K562 (cell line): ENCODE data around the gene HSD17B1. TPM values are rescaled to one million over a fixed set of nuclear protein-coding genes. Genes with fewer than 3 reads are reported as not detected.
A peak's percentile ranks its signal among the peaks of the same experiment; 100 is the strongest.

Source experiments
- CREM ChIP-seq: IDR thresholded peaks from 2 replicates; pipeline ENCODE4 v1.6.1; 2014; ENCODE audit warnings: antibody characterized with exemption, low read depth
- EZH2 ChIP-seq: IDR thresholded peaks from 2 replicates; pipeline ENCODE4 v1.6.1; 2012; ENCODE audit warnings: low read depth, mild to moderate bottlenecking, inconsistent platforms, low read length, borderline replicate concordance
- ILF3 ChIP-seq: fragments of 450-650 bp; IDR thresholded peaks from 2 replicates; pipeline ENCODE4 v1.6.1; 2018; ENCODE audit warnings: antibody characterized with exemption, mild to moderate bottlenecking, moderate library complexity, borderline replicate concordance
- IRF2 ChIP-seq: sonication (generic); formaldehyde crosslinking; IDR thresholded peaks from 2 replicates; pipeline ENCODE4 v1.8.1; 2022; ENCODE audit warnings: mild to moderate bottlenecking, missing genetic modification reagents
- JUN ChIP-seq, 2 experiments: sonication (generic) in 1 of 2; formaldehyde crosslinking in 1 of 2; IDR thresholded peaks; 2 replicates each; pipeline versions ENCODE4 v1.6.1 to v1.8.0; 2012 to 2022; ENCODE audit warnings: borderline replicate concordance in 2 of 2, mild to moderate bottlenecking in 2 of 2, improper control_type of control experiment in 1 of 2, low read depth in 1 of 2, low read length in 1 of 2, missing genetic modification reagents in 1 of 2
- KAT7 ChIP-seq: sonication (generic); formaldehyde crosslinking; IDR thresholded peaks from 2 replicates; pipeline ENCODE4 v1.8.0; 2022; ENCODE audit warnings: missing genetic modification reagents, mild to moderate bottlenecking, borderline replicate concordance
- MEF2A ChIP-seq: IDR thresholded peaks from 2 replicates; pipeline ENCODE4 v1.6.1; 2011; ENCODE audit warnings: low read depth, mild to moderate bottlenecking, low read length, moderate library complexity; ENCODE audit not compliant: control insufficient read depth
- NR4A1 ChIP-seq, 2 experiments: fragments of 250-450 bp in 1 of 2; fragments of 450-650 bp in 1 of 2; sonication (Bioruptor Pico) in 1 of 2; IDR thresholded peaks; 2 replicates each; pipeline versions ENCODE4 v1.4.0 to v1.6.1; 2016 to 2020; ENCODE audit warnings: mild to moderate bottlenecking in 2 of 2, missing compliant biosample characterization in 1 of 2, missing genetic modification characterization in 1 of 2, moderate library complexity in 1 of 2
- OTX1 ChIP-seq: fragments of 450-650 bp; formaldehyde crosslinking; IDR thresholded peaks from 2 replicates; pipeline ENCODE4 v1.4.0; 2022; ENCODE audit warnings: mild to moderate bottlenecking
- SAFB2 ChIP-seq: fragments of 200-400 bp; formaldehyde crosslinking; IDR thresholded peaks from 2 replicates; pipeline ENCODE4 v1.6.1; 2018; ENCODE audit warnings: borderline replicate concordance, low read length, low read depth, moderate library complexity; ENCODE audit not compliant: severe bottlenecking
- SMARCA4 ChIP-seq: fragments of 450-650 bp; IDR thresholded peaks from 2 replicates; pipeline ENCODE4 v1.6.1; 2016
- SPI1 ChIP-seq: IDR thresholded peaks from 2 replicates; pipeline ENCODE4 v1.6.1; 2011; ENCODE audit warnings: low read depth, low read length, control low read depth, borderline replicate concordance
- TSC22D4 ChIP-seq: fragments of 450-650 bp; IDR thresholded peaks from 2 replicates; pipeline ENCODE4 v1.6.1; 2016; ENCODE audit warnings: missing genetic modification characterization, missing biosample characterization, control low read depth
- ZNF253 ChIP-seq: fragments of 250-450 bp; sonication (Bioruptor Pico); conservative IDR thresholded peaks from 2 replicates; pipeline ENCODE4 v1.6.1; 2021; ENCODE audit warnings: mild to moderate bottlenecking
- ZNF583 ChIP-seq: fragments of 250-450 bp; sonication (Bioruptor Pico); IDR thresholded peaks from 2 replicates; pipeline ENCODE4 v1.4.0; 2020
- polyA plus RNA-seq, 8 experiments: library from polyadenylated mRNA; depleted of rRNA in 4 of 8; stranded (reverse) in 5 of 8; unstranded in 3 of 8; fragments of >200 nt; fragmentation: Nextera tagmentation in 2 of 8; fragmentation: Illumina TruSeq in 1 of 8; extraction: Ambion mirVana in 2 of 8; extraction: Trizol in 1 of 8; gene quantifications; 2 replicates each; pipeline versions ENCODE4 v1.2.1 to v1.2.3, GENCODE V29; 2011 to 2014; ENCODE audit warnings: inconsistent platforms in 1 of 8, missing spikeins in 1 of 8
- total RNA-seq, 7 experiments: library from RNA; depleted of rRNA in 6 of 7; stranded (reverse); fragments of >200 nt in 6 of 7; fragmentation: Illumina TruSeq in 2 of 7; extraction: Trizol in 2 of 7; gene quantifications; 2 replicates each; pipeline versions ENCODE4 v1.2.1 to v1.2.3, GENCODE V29; 2011 to 2021; ENCODE audit warnings: low replicate concordance in 1 of 7
- TF ChIP-seq, protein P1 (sequence below): fragments of 250-450 bp; sonication (Bioruptor Pico); IDR thresholded peaks from 2 replicates; pipeline ENCODE4 v1.5.0; 2022; ENCODE audit warnings: mild to moderate bottlenecking
- TF ChIP-seq, protein P2 (sequence below): sonication (generic); IDR thresholded peaks from 2 replicates; pipeline ENCODE4 v1.6.1; 2016
- TF ChIP-seq, protein P3 (sequence below): sonication (generic); formaldehyde crosslinking; IDR thresholded peaks from 2 replicates; pipeline ENCODE4 v1.8.0; 2023; ENCODE audit warnings: mild to moderate bottlenecking, missing genetic modification reagents
- TF ChIP-seq, protein P4 (sequence below): fragments of 450-650 bp; IDR thresholded peaks from 2 replicates; pipeline ENCODE4 v1.6.1; 2016; ENCODE audit warnings: antibody characterized with exemption

HSD17B1 gene
- total and polyA plus RNA-seq, 9 of the 15 experiments (the other 6 are each of a cell fraction or from before 2014, with no cell fraction given), result 0.55 to 21.1 (median 3.6) TPM

DNA sequence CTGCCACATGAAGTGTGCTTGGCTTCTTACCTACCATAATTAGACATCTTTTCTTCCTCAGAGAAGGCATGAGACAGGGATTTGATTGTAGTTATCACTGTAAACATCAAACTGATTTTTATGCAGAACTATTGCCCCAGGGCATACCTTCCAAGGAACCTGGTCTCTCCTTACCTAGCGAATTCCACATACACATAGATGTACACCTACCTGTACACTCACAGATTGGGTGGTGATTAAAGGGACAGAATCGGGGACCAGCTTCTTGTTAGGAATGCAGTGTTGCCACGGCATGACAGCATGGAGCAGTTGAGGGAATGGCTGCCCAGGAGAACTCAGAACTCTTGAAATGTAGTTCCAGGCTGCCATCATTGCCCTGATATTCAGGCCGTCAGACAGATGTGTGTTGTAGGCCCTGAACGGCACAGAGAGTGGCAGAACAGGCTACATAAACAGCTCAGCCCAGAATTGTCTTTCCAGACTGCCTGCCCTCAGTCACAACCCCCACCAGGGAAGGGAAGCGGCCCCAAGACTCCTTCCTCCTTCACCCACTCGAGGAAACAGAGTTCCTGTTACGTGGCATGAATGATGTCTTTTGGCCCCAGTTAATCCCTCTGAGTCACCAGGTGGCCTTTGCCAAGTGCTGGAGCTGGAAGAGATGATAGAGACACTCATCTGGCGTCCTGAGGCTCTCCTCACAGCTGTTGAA, 34.5 kb upstream of the HSD17B1 start (continued):
- TF ChIP-seq, protein P1, sequence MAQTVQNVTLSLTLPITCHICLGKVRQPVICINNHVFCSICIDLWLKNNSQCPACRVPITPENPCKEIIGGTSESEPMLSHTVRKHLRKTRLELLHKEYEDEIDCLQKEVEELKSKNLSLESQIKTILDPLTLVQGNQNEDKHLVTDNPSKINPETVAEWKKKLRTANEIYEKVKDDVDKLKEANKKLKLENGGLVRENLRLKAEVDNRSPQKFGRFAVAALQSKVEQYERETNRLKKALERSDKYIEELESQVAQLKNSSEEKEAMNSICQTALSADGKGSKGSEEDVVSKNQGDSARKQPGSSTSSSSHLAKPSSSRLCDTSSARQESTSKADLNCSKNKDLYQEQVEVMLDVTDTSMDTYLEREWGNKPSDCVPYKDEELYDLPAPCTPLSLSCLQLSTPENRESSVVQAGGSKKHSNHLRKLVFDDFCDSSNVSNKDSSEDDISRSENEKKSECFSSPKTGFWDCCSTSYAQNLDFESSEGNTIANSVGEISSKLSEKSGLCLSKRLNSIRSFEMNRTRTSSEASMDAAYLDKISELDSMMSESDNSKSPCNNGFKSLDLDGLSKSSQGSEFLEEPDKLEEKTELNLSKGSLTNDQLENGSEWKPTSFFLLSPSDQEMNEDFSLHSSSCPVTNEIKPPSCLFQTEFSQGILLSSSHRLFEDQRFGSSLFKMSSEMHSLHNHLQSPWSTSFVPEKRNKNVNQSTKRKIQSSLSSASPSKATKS (CRISPR knock-in tag), result no peak
- TF ChIP-seq KAT7 (no peak), SMARCA4 (peak; percentile 51), IRF2 (no peak), CREM (peak; percentile 72; the same call in 1 of the 2 replicates), ILF3 (no peak), MEF2A (no peak), JUN (IDR thresholded peaks at IDR 0.05; ENCODE audit: borderline replicate concordance, low read depth, low read length) (peak; percentile 73; the same call in 1 of the 2 replicates), JUN (CRISPR knock-in tag; IDR thresholded peaks at IDR 0.05; ENCODE audit: borderline replicate concordance) (no peak), TSC22D4 (no peak), ZNF253 (CRISPR knock-in tag) (no peak), OTX1 (CRISPR knock-in tag) (no peak), NR4A1 (CRISPR knock-in tag; IDR thresholded peaks at IDR 0.05) (no peak), NR4A1 (tag; IDR thresholded peaks at IDR 0.05) (no peak), SAFB2 (no peak), EZH2 (no peak), SPI1 (peak; percentile 51; the same call in 1 of the 2 replicates), ZNF583 (CRISPR knock-in tag) (no peak)
- TF ChIP-seq, protein P2, sequence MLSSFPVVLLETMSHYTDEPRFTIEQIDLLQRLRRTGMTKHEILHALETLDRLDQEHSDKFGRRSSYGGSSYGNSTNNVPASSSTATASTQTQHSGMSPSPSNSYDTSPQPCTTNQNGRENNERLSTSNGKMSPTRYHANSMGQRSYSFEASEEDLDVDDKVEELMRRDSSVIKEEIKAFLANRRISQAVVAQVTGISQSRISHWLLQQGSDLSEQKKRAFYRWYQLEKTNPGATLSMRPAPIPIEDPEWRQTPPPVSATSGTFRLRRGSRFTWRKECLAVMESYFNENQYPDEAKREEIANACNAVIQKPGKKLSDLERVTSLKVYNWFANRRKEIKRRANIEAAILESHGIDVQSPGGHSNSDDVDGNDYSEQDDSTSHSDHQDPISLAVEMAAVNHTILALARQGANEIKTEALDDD, result no peak
- TF ChIP-seq, protein P3, sequence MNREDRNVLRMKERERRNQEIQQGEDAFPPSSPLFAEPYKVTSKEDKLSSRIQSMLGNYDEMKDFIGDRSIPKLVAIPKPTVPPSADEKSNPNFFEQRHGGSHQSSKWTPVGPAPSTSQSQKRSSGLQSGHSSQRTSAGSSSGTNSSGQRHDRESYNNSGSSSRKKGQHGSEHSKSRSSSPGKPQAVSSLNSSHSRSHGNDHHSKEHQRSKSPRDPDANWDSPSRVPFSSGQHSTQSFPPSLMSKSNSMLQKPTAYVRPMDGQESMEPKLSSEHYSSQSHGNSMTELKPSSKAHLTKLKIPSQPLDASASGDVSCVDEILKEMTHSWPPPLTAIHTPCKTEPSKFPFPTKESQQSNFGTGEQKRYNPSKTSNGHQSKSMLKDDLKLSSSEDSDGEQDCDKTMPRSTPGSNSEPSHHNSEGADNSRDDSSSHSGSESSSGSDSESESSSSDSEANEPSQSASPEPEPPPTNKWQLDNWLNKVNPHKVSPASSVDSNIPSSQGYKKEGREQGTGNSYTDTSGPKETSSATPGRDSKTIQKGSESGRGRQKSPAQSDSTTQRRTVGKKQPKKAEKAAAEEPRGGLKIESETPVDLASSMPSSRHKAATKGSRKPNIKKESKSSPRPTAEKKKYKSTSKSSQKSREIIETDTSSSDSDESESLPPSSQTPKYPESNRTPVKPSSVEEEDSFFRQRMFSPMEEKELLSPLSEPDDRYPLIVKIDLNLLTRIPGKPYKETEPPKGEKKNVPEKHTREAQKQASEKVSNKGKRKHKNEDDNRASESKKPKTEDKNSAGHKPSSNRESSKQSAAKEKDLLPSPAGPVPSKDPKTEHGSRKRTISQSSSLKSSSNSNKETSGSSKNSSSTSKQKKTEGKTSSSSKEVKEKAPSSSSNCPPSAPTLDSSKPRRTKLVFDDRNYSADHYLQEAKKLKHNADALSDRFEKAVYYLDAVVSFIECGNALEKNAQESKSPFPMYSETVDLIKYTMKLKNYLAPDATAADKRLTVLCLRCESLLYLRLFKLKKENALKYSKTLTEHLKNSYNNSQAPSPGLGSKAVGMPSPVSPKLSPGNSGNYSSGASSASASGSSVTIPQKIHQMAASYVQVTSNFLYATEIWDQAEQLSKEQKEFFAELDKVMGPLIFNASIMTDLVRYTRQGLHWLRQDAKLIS, result no peak
- TF ChIP-seq, protein P4, sequence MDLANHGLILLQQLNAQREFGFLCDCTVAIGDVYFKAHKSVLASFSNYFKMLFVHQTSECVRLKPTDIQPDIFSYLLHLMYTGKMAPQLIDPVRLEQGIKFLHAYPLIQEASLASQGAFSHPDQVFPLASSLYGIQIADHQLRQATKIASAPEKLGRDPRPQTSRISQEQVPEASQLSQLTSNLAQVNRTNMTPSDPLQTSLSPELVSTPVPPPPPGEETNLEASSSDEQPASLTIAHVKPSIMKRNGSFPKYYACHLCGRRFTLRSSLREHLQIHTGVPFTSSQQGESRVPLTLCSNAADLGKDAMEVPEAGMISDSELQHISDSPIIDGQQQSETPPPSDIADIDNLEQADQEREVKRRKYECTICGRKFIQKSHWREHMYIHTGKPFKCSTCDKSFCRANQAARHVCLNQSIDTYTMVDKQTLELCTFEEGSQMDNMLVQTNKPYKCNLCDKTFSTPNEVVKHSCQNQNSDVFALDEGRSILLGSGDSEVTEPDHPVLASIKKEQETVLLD, result no peak; the same call in 1 of the 2 replicates
